Myocyte (in vitro differentiated cells): ENCODE measurements around the gene MATCAP1. TPM values are rescaled to one million over a fixed set of nuclear protein-coding genes. Genes with fewer than 3 reads are reported as not detected.

Experiments
- DNase-seq: peaks from one replicate; pipeline ENCODE4 v3.0.0-alpha.2; 2012; ENCODE audit warnings: low read depth
- polyA plus RNA-seq: library from polyadenylated mRNA; unstranded; fragments of >200 nt; gene quantifications from one replicate; pipeline ENCODE4 v1.2.1, GENCODE V29; 2012; ENCODE audit warnings: missing spikeins
- total RNA-seq: library from RNA; depleted of rRNA; stranded (reverse); fragments of >200 nt; gene quantifications from 2 replicates; pipeline ENCODE4 v1.2.3, GENCODE V29; 2014

Gene MATCAP1
- total RNA-seq = 27.2 and 28.6 TPM in 2 replicates
- polyA plus RNA-seq = 13.8 TPM

DNA sequence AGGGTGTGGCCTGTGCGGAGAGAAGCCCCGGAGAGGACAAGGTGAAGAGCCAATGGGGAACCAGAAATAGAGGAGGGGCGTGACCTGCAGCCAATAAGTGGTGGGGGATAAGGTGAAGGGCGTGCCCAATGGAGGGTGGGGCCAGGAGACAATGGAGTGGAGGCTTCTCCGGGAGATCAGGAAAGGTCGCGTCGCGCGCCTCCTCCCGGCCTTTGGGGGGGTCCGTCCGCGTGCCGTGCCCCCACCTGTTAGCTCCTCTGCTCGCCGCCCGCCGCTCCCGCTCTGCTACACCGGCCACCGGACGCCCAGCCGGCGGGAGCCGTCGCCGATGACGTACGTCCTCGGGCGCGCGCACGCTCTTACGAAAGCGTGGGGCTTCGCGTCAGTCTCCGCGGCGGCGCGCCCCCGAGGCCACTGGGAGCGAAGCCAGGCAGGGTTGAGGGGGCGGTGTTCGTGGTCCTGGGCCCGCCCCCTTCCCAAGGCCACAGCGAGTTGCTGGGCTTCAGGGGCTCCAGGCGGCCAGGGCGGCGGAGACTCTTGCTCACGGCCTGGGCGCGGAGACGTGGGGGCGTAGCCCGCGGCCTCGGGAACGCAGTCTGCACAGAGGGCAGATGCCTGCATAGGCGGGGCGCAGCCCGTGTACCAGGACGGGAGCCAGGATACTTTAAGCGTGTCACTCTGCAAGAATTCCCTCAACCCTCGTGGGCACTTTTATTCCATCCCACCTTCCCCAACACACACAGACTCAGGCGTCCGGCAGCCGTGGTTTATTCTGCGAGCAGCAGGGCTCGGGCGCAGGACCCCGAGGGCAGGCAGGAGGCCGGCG is at the start of gene MATCAP1:
MATCAP1 (minus strand) TSS at position 337 of the 826 bp plus-strand sequence. CDS start 3,353 bp downstream, outside the sequence.
- DNase-seq = peak; percentile 98

DNA sequence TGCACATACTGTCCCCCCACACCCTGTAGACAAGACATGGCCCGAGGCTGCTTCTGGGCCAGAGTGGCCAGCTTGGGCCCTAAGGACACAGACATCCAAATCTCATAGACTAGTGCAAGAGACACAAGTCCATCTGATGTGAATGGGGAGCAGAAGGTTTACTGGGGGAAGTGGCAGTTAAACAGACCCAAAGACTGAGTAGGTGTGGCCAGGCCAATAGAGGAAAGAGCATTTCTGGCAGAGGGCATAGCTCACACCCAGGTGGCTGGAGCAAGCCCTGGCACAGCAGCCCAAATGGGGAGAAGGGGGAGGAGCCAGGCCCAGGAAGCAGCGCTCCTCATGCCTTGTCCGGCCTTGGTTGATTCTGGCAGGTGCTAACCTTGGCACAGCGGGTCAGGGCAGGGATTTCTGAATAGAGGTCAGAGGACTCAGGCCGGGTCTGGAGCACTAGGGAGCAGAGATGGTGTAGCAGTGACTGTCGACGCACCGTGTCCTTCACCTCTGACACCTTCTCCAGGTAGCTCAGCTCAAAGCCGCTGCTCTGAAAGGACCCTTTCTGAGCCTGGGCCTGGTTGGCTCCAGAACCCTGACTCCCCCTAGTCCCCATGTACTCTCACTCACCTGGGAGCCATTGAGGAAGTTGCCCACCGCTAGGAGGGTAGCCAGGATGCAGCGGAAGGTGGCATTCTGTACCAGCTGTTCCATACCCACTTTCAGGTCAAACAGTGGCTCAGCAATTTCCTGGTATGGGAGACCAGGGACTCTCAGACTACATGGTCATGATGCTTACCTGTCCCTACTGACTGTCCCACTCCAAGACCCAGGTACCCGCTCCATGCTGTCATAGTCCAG is 47.3 kb upstream of the MATCAP1 start:
- no peak for DNase-seq

- no peak for DNase-seq
Observed at GRCh38 chr16:67229906-67230808, 46.4 kb upstream of the MATCAP1 start.

DNA sequence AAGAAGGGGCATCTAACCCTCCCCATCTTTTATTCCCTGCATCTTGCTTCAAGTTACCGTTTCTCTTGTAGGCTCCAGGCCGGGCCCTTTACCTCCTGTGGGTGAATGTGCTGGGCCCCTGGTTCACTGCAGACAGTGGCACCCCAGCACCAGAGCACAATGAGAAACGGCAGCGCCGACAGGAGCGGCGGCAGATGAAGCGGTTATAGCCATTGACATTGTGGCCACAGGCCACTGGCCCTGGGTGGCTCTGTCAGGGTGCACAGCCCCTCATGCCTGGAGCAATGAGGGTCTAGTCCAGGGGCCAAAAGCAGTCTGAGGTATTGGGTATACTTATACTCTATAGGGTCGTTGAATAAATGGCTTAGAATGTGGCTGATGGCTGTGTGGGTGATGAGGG is 45.1 kb upstream of the MATCAP1 start:
- DNase-seq = no peak

- DNase-seq = no peak
Observed at GRCh38 chr16:67228034-67228785, 44.4 kb upstream of the MATCAP1 start.

- DNase-seq = no peak
Observed at GRCh38 chr16:67227567-67227921, 43.8 kb upstream of the MATCAP1 start.

DNA sequence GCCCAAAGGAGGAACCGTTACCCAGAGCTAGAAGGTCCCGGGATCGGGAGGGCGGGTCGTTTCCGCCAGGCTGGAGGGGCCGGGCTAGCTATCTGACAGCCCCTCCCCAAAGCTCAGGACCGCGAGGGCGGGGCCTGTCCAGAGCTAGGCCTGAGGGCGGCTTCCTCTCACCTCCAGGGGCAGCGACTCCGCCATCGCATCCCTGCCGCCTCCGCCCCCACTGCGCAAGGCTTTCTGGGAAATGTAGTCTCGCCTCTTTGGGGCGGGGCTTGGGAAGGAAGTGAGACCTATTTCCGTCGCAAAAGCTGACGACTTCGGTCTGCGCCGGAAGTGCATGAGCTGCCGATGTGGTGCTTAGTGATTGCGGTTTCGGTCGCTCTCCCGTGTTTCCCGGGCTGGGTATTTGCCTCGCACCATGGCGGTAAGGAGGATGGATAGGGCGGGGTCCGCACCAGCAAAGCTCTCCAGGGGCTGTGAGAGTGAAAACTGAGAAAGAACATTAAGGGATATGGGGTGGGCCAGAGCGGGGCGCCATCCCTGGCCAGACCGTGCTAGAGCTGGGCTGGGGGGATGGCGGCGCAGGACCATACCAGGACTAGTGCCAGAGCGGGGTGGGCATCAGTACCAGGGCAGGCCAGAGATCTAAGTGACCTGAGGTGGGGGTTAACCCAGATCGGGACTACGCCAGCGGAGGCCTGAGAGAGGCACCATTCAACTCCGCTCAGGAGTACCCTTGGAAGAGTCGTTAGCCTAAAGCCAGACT is 43.2 kb upstream of the MATCAP1 start, which contains the start of gene TMEM208:
TMEM208 (plus strand) TSS at position 327 of the 763 bp plus-strand sequence; CDS start at position 416, 89 bp downstream.
- DNase-seq = peak; percentile 100

DNA sequence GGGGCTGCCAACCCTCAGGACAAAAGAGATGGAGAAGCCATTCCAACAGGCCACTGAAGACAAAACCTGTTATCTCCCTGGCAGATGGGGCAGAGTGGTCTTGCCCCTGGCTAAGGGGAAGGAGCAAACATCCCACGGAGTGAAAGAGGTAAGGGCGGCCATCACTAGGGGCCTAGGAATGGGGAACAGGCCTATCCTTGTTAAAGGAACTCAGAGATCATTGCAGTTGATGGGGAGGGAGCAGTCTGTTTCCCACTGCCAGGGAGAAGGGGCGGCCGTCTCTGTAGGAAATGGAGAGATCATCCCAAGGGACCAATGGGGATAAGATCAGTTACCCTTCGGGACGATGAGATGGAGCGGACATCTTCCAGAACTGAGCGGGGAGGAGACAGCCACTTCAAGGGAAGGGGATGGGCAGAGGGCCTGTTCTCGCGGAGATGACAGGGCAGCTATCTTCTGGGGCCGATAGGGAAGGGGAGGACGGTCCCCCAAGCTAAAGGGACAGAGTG is 42.6 kb upstream of the MATCAP1 start:
- DNase-seq = no peak

DNA sequence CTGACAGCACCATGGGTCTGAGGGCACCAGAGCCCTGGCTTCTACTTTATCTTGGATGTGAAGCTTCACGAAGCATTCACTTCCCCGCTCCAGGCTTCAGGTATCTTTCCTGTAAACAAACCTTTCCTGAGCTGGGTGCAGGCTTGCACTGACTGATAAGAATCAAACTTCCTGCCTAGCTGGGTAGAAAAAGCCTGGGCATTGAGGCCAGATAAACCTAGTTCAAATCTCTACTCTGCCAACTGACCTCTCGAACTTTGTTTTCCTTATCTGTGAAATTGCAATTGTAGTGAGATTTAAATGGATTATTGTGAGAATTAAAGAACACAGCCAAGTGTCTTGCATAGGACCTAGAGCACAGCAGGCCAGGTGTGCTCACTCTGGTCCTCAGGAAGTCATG is 40.2 kb upstream of the MATCAP1 start:
- DNase-seq = no peak

DNA sequence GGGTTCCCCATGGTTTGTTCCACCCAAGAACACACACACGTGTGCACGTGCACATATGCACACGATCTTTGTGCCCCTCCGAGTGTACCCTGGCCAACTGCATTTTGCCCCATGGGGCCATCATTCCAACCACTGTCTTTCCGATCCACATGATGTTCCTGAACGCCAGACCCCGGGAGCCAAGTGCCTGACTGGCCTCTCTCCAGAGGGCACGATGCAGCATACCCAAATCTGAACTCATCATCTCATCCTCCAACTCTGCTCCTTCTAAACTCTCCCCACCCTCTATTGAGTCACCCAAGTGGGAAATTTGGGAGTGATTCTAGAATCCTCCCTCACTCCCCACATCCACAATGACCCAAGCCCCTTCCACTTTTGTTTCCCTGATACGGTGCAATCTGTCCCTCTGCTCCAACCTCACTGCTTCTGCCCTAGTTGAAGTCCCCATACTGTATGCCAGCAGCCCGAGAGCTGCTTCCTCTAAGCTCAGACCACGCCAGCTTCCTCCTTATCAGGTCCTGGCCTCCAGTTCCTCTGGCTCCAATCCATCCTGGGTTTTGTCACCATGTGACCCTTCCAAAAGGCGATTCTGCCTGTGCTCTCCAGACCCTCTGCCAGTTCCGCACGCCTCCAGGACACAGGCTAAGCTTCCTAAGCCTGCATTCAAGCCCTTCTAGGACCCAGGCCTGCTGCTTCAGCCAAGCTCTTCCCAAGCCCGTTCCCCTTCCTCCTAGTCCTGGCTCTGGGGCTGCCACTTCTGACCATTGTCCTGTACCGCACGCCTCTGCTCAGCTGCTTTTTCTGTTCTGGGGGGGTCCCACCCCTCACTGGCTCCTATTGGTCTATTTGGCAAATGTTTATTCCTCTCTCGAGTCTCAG is 33.1 kb upstream of the MATCAP1 start:
- DNase-seq = no peak

DNA sequence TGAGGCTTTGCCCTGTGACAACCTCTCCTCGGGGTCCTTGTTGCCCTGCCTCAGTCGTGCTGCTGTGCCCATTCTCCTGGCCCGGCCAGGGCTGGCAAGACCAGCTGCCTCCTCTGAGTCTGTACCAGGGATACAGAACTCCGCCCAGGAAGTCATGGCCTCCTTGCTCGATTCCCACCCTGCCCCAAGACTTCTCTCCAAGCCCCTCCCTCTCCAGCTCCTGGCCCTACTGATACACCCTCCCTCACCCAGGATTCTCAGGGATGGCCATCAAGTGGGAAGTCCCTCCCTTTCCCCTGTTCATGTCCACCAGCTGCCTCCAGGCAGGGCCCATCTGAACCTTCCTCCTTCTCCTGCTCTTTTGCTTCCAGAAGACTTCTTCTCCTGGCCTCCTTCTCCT is 31.9 kb upstream of the MATCAP1 start:
- no peak for DNase-seq

- DNase-seq = no peak
Observed at GRCh38 chr16:67213197-67214019, 29.6 kb upstream of the MATCAP1 start.

- DNase-seq = no peak
Observed at GRCh38 chr16:67212766-67213165, 29.0 kb upstream of the MATCAP1 start.

- DNase-seq = no peak
Observed at GRCh38 chr16:67211674-67212073, 27.9 kb upstream of the MATCAP1 start.

- no peak for DNase-seq
Observed at GRCh38 chr16:67210069-67210937, 26.5 kb upstream of the MATCAP1 start.

DNA sequence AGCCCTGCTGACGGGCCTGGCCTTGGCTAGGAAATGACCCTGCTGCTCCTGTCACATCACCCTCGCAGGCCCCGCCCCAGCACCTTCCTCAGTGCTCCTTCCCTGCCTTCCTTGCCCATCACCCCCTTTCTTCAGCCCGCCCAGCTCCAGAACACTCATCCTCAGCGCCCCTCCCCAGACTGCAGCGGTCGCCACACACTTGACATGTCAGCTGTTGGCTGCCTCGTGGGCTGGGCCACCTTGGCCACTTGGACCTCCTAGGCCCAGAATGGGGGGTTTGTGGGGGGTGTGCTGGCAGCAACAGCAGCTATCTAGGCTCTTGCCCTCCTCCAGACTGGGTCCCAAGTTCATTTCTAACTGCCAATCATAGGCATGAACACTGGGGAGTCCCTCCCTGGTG is 25.8 kb upstream of the MATCAP1 start:
- no peak for DNase-seq
